Uterus (tissue), 4 donors: Measurements from ENCODE around the gene GPAM. TPM values are rescaled to one million over a fixed set of nuclear protein-coding genes. Genes with fewer than 3 reads are reported as not detected.
"Not testable (repeated sequence)": the region's sequence is repeated elsewhere in the genome, so short reads cannot be mapped to it uniquely, and the experiment has no call there.

ENCODE experiments used
- DNase-seq, 2 donors: peaks; one replicate each; pipeline ENCODE4 v3.0.0-alpha.2; 2019 to 2020
- H3K27ac ChIP-seq, 2 donors: fragments of 200-600 bp; sonication (generic); 1 replicate in 1 of 2; 2 replicates in 1 of 2; pipeline ENCODE4 v1.5.1; 2016 to 2018
- H3K27me3 ChIP-seq, 2 donors: fragments of 200-600 bp; sonication (generic); one replicate each; pipeline ENCODE4 v1.5.1; 2018 to 2019; ENCODE audit warnings: control low read depth in 1 of 2
- H3K36me3 ChIP-seq, 2 donors: fragments of 200-600 bp; sonication (generic); one replicate each; pipeline ENCODE4 v1.5.1; 2019; ENCODE audit warnings: control low read depth in 1 of 2
- H3K4me1 ChIP-seq, 2 donors: fragments of 200-600 bp; sonication (generic); one replicate each; pipeline ENCODE4 v1.5.1; 2018 to 2019; ENCODE audit warnings: control low read depth in 1 of 2
- H3K4me3 ChIP-seq, 2 donors: fragments of 200-600 bp; sonication (generic); 1 replicate in 1 of 2; 2 replicates in 1 of 2; pipeline ENCODE4 v1.5.1; 2018 to 2019; ENCODE audit warnings: mild to moderate bottlenecking in 1 of 2
- H3K9me3 ChIP-seq, 2 donors: fragments of 200-600 bp; sonication (generic); one replicate each; pipeline ENCODE4 v1.5.1; 2019; ENCODE audit warnings: control low read depth in 1 of 2
- POLR2A ChIP-seq, 2 donors: fragments of 450-650 bp; IDR thresholded peaks; one replicate each; pipeline ENCODE4 v1.6.1; 2016; ENCODE audit warnings: antibody characterized with exemption in 2 of 2, mild to moderate bottlenecking in 1 of 2, moderate library complexity in 1 of 2
- intact Hi-C: fragments of 100-400 bp; cut with DNase I; formaldehyde crosslinking; loops from one replicate; pipeline ENCODE4 v1.15.1; 2023; ENCODE audit warnings: low total_unique reads
- total RNA-seq, 4 donors: library from RNA; depleted of rRNA in 3 of 4; stranded (reverse); fragments of >200 nt in 3 of 4; gene quantifications; one replicate each; pipeline versions ENCODE4 v1.1.0 to v1.2.4, GENCODE V29; 2014 to 2023
- TF ChIP-seq, protein P1 (sequence below), 4 experiments: fragments of 200-600 bp in 2 of 4; fragments of 450-650 bp in 2 of 4; sonication (generic) in 2 of 4; IDR thresholded peaks; one replicate each; pipeline ENCODE4 v1.5.1; 2016 to 2019; ENCODE audit warnings: antibody characterized with exemption in 4 of 4, mild to moderate bottlenecking in 2 of 4, moderate library complexity in 1 of 4
- donor health status: DM: yes; HTN: yes; CAD: no.

The GPAM gene
- total RNA-seq, 4 donors from 2014 or later = 4.6 to 28.6 (median 7.7) TPM

DNA sequence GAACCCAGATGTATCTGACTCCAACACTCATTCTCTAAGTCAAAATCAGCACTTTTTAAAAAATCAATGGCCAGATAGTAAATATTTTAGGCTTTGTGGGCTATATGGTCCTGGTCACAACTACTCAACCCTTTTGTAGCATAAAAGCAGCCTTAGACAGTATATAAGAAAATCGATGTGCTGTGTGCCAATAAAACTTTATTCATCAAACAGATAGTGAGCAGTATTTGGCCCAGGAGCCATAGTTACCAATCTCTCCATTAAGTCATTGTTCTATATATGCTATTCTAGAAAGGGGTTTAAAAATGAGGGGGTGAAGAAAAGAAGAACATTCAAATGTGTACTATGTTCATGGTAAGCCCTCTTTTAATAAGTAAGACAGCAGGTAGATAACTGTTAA lies 18.5 kb upstream of the GPAM start:
- H3K27ac ChIP-seq = no peak overlapping the region
- H3K36me3 ChIP-seq = no peaks in the 10 kb centered on the region
- H3K4me1 ChIP-seq = peaks cover 0 to 3% of the 10 kb centered on the region in 2 donors
- intact Hi-C loops = no loop called here
- no peak for DNase-seq
- no peak for TF ChIP-seq POLR2A (IDR thresholded peaks at IDR 0.05)
- TF ChIP-seq, protein P1, sequence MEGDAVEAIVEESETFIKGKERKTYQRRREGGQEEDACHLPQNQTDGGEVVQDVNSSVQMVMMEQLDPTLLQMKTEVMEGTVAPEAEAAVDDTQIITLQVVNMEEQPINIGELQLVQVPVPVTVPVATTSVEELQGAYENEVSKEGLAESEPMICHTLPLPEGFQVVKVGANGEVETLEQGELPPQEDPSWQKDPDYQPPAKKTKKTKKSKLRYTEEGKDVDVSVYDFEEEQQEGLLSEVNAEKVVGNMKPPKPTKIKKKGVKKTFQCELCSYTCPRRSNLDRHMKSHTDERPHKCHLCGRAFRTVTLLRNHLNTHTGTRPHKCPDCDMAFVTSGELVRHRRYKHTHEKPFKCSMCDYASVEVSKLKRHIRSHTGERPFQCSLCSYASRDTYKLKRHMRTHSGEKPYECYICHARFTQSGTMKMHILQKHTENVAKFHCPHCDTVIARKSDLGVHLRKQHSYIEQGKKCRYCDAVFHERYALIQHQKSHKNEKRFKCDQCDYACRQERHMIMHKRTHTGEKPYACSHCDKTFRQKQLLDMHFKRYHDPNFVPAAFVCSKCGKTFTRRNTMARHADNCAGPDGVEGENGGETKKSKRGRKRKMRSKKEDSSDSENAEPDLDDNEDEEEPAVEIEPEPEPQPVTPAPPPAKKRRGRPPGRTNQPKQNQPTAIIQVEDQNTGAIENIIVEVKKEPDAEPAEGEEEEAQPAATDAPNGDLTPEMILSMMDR (IDR thresholded peaks at IDR 0.05) = no peak
- no peaks in the 10 kb centered on the region for H3K27me3 ChIP-seq
- no peak overlapping the region for H3K4me3 ChIP-seq
- no peaks in the 10 kb centered on the region for H3K9me3 ChIP-seq

DNA sequence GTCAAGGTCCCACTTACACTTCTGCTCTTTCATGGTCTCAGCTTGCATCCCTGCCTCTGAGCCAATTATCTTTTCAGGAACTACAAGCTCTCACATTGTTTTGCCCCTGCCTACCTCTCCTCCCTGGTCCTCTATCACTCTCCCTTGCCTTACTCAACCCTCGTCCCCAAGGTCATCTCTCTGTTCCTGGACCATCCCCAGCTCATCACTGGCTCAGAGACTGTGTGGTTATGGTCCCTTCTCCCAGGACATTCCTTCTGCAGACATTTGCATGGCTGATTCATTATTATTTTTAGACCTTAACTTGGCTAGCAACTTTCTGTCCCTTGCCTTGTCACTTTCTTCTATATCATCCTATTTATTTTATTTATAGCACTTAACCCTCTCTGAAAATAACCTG lies 17.8 kb upstream of the GPAM start:
- intact Hi-C loops = no loop called here
- Histone ChIP-seq H3K36me3 (no peaks in the 10 kb centered on the region), H3K27ac (no peak overlapping the region), H3K9me3 (no peaks in the 10 kb centered on the region), H3K27me3 (no peaks in the 10 kb centered on the region), H3K4me3 (no peak overlapping the region), H3K4me1 (peaks cover 0 to 3% of the 10 kb centered on the region in 2 donors)
- TF ChIP-seq, protein P1 (IDR thresholded peaks at IDR 0.05) = no peak
- TF ChIP-seq POLR2A (IDR thresholded peaks at IDR 0.05) = no peak
- DNase-seq = no peak

DNA sequence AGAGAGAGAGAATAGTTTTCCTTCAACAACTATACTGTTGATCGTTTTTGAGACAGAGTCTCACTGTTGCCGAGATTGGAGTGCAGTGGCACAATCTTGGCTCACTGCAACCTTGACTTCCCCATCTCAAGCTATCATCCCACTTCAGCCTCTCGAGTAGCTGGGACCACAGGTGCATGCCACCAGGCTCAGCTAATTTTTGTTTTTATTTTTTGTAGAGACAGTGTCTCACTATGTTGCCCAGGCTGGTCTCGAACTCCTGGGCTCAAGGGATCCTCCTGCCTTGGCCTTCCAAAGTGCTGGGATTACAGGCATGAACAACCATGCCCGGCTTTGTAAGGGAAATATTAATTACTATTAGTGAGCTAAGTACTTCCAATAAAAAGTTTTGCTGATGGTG lies 16.7 kb upstream of the GPAM start:
- H3K36me3 ChIP-seq, H3K4me1 ChIP-seq, H3K9me3 ChIP-seq, H3K27ac ChIP-seq, H3K27me3 ChIP-seq, DNase-seq, H3K4me3 ChIP-seq, intact Hi-C loops: not testable (repeated sequence)

DNA sequence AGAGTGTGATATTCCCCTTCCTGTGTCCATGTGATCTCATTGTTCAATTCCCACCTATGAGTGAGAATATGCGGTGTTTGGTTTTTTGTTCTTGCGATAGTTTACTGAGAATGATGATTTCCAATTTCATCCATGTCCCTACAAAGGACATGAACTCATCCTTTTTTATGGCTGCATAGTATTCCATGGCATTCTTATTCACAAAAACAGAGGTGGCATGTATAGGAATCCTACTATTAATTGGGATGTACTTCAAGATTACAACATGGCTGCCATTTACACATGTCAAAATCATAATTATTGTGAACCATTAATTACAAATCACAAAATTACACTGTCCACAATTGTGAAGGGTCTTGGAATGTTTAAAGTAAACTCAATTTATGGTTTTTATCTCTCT lies 14.1 kb upstream of the GPAM start:
- DNase-seq, H3K4me1 ChIP-seq, H3K27ac ChIP-seq, H3K27me3 ChIP-seq, H3K9me3 ChIP-seq, H3K36me3 ChIP-seq, intact Hi-C loops, H3K4me3 ChIP-seq: not testable (repeated sequence)

DNA sequence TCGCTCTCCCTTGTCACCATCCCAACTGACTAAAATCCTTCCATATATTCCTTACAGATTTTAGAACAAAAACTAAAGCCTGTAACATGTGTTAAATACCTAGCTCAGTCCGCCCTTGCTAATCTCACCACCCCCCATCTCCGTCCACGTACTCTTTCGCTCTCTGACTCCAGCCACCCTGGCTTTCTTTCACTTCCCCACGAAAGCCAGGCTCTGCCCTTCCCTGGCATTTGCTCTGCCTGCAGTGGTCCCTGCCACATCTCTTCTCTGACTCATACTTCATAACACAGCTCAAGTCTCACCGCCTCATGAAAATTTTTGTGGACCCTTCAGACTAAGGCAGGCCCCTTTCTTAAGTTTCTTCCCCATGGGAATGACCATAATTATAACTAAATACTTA lies 11.7 kb upstream of the GPAM start:
- Histone ChIP-seq H3K9me3 (no peaks in the 10 kb centered on the region), H3K27me3 (no peaks in the 10 kb centered on the region), H3K36me3 (no peaks in the 10 kb centered on the region), H3K27ac (no peak overlapping the region), H3K4me3 (no peak overlapping the region), H3K4me1 (no peaks in the 10 kb centered on the region)
- no peak for DNase-seq
- intact Hi-C loops = no loop called here
- no peak for TF ChIP-seq POLR2A (IDR thresholded peaks at IDR 0.05)
- TF ChIP-seq, protein P1 (IDR thresholded peaks at IDR 0.05) = no peak

DNA sequence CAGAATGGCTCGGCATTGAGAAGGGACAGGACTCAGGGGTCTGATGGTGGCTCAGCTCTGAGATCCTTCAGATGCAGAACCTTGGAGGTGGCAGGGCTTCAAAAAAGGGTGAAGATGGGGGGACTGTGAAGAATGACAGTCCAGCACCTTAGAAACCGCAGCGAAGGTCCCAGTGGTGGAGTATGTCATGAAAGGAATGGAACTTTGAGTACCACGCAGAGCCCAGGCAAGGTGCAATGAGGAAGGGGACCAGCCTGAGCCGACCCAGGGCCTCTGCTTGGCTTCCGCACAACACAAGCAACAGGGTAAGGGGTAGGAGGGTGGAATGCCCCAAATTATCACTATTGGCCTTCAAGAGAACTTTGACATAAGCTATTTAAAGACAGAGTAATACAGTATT lies 8.2 kb upstream of the GPAM start:
- no peak for TF ChIP-seq POLR2A (IDR thresholded peaks at IDR 0.05)
- TF ChIP-seq, protein P1 (IDR thresholded peaks at IDR 0.05) = no peak
- Histone ChIP-seq H3K4me1 (no peaks in the 10 kb centered on the region), H3K27me3 (no peaks in the 10 kb centered on the region), H3K4me3 (no peak overlapping the region), H3K9me3 (no peaks in the 10 kb centered on the region), H3K36me3 (no peaks in the 10 kb centered on the region), H3K27ac (no peak overlapping the region)
- intact Hi-C loops = no loop called here
- DNase-seq = no peak
